ENCODE measurements around the gene REPIN1. TPM values are rescaled to one million over a fixed set of nuclear protein-coding genes. Genes with fewer than 3 reads are reported as not detected.
A peak's percentile ranks its signal among the peaks of the same experiment; 100 is the strongest.

Gene REPIN1
- total and polyA plus RNA-seq, 9 of the 15 experiments (the other 6 are each of a cell fraction or from before 2014, with no cell fraction given) = 8.1 to 283 (median 94.3) TPM

DNA sequence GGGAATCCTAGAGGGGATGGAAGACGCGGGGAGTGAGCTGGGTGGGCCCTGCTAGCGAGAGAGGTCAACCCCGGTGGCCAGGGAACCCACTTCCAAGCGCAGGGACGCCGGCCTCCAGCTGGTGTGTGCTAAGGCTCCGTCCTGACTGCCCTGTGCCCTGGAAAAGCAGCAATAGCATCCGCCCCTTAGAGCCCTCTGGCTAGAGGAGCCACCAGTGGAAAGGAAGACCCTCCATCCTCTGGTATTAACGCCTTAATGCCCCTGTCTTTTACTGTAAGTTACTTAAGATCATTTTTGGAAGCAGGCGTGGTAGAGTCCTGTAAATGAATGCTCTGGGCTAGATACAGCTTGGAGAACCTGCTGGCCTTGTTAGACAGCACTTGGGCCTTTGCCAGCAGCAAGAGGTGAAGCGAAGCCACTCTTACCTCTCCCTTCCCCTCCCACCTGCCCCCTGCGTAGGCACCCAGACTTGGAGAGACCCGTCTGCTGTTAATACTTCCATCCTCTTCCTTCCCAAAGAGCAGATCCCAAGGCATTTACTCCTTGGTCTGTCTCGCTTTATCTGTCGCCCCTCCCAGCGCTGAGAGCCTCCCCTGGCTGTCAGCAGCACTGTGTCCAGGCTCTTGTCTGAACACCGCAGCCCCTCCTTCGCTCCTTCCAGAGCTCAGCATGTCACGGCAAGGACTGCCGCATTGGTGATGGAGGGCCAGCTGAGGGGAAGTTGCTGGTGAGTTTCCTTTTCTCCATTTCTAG lies 4.6 kb downstream of the REPIN1 start (continued):
- TF ChIP-seq, protein P1, sequence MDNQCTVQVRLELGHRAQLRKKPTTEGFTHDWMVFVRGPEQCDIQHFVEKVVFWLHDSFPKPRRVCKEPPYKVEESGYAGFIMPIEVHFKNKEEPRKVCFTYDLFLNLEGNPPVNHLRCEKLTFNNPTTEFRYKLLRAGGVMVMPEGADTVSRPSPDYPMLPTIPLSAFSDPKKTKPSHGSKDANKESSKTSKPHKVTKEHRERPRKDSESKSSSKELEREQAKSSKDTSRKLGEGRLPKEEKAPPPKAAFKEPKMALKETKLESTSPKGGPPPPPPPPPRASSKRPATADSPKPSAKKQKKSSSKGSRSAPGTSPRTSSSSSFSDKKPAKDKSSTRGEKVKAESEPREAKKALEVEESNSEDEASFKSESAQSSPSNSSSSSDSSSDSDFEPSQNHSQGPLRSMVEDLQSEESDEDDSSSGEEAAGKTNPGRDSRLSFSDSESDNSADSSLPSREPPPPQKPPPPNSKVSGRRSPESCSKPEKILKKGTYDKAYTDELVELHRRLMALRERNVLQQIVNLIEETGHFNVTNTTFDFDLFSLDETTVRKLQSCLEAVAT (IDR thresholded peaks at IDR 0.05) = 0 out of 4 replicates have a peak, but pooled peaks of 1 of the 2 experiments have one; percentile 16
- TF ChIP-seq CBFB (CRISPR knock-in tag; IDR thresholded peaks at IDR 0.05) (no peak), MEF2A (IDR thresholded peaks at IDR 0.05; ENCODE audit: control insufficient read depth, low read depth, low read length) (no peak), RBBP5 (IDR thresholded peaks at IDR 0.05; ENCODE audit: borderline replicate concordance, insufficient read depth, low read length, poor library complexity, severe bottlenecking) (no peak), NFRKB (IDR thresholded peaks at IDR 0.05; ENCODE audit: low read depth) (no peak), POLR2AphosphoS2 (IDR thresholded peaks at IDR 0.05; ENCODE audit: low read length) (peak; percentile 62; the same call in 1 of the 2 replicates), SIN3A (IDR thresholded peaks at IDR 0.05; ENCODE audit: borderline replicate concordance in 2 of 2, control insufficient read depth in 1 of 2, low read depth in 2 of 2, low read length in 2 of 2) (no peak), POLR2AphosphoS5 (IDR thresholded peaks at IDR 0.05; ENCODE audit: control insufficient read depth, insufficient read depth, low read depth, low read length) (peak; percentile 14; the same call in 1 of the 2 replicates), ZNF347 (CRISPR knock-in tag; IDR thresholded peaks at IDR 0.05; ENCODE audit: low read depth) (no peak), TBP (optimal IDR thresholded peaks at IDR 0.05; ENCODE audit: low read depth, low read length) (no peak), HNRNPLL (IDR thresholded peaks at IDR 0.05; ENCODE audit: low read depth, low read length, poor library complexity, severe bottlenecking) (no peak), TCFL5 (CRISPR knock-in tag; conservative IDR thresholded peaks at IDR 0.05) (no peak), NFATC3 (IDR thresholded peaks at IDR 0.05) (no peak), GABPA (tag; conservative IDR thresholded peaks at IDR 0.05; ENCODE audit: low read depth) (no peak), ZZZ3 (IDR thresholded peaks at IDR 0.05) (no peak)
- TF ChIP-seq, protein P2, sequence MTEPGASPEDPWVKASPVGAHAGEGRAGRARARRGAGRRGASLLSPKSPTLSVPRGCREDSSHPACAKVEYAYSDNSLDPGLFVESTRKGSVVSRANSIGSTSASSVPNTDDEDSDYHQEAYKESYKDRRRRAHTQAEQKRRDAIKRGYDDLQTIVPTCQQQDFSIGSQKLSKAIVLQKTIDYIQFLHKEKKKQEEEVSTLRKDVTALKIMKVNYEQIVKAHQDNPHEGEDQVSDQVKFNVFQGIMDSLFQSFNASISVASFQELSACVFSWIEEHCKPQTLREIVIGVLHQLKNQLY (CRISPR knock-in tag; conservative IDR thresholded peaks at IDR 0.05) = no peak
- TF ChIP-seq, protein P3, sequence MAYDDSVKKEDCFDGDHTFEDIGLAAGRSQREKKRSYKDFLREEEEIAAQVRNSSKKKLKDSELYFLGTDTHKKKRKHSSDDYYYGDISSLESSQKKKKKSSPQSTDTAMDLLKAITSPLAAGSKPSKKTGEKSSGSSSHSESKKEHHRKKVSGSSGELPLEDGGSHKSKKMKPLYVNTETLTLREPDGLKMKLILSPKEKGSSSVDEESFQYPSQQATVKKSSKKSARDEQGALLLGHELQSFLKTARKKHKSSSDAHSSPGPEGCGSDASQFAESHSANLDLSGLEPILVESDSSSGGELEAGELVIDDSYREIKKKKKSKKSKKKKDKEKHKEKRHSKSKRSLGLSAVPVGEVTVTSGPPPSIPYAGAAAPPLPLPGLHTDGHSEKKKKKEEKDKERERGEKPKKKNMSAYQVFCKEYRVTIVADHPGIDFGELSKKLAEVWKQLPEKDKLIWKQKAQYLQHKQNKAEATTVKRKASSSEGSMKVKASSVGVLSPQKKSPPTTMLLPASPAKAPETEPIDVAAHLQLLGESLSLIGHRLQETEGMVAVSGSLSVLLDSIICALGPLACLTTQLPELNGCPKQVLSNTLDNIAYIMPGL (CRISPR knock-in tag; IDR thresholded peaks at IDR 0.05) = no peak
- TF ChIP-seq, protein P4, sequence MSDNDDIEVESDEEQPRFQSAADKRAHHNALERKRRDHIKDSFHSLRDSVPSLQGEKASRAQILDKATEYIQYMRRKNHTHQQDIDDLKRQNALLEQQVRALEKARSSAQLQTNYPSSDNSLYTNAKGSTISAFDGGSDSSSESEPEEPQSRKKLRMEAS (CRISPR knock-in tag; IDR thresholded peaks at IDR 0.05) = 0 out of 2 replicates have a peak, but pooled peaks have one; percentile 27
- TF ChIP-seq, protein P5, sequence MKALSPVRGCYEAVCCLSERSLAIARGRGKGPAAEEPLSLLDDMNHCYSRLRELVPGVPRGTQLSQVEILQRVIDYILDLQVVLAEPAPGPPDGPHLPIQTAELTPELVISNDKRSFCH (CRISPR knock-in tag; IDR thresholded peaks at IDR 0.05) = no peak
- TF ChIP-seq, protein P5 (tag; IDR thresholded peaks at IDR 0.05) = no peak
- TF ChIP-seq, protein P6, sequence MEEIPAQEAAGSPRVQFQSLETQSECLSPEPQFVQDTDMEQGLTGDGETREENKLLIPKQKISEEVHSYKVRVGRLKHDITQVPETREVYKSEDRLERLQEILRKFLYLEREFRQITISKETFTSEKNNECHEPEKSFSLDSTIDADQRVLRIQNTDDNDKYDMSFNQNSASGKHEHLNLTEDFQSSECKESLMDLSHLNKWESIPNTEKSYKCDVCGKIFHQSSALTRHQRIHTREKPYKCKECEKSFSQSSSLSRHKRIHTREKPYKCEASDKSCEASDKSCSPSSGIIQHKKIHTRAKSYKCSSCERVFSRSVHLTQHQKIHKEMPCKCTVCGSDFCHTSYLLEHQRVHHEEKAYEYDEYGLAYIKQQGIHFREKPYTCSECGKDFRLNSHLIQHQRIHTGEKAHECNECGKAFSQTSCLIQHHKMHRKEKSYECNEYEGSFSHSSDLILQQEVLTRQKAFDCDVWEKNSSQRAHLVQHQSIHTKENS (CRISPR knock-in tag; IDR thresholded peaks at IDR 0.05) = no peak

Data from K562 (cell line).